HepG2 (cell line): ENCODE data around the gene ASTN2. TPM values are rescaled to one million over a fixed set of nuclear protein-coding genes. Genes with fewer than 3 reads are reported as not detected.

Source experiments
- ATAC-seq: fragments of 200-7000 bp; cut with Tn5 transposase; 3 replicates; pipeline ENCODE4 v1.9.1; 2020; ENCODE audit warnings: mild to moderate bottlenecking, moderate library complexity
- BruUV-seq: library from RNA; stranded (reverse); fragments of 400-500 nt; replicated peaks from 2 replicates; lab custom pipeline; 2021; lab: Mats Ljungman, UMichigan
- CTCF ChIA-PET: fragments of 300-600 bp; formaldehyde crosslinking; extraction: SDS; loops from one replicate; lab custom pipeline; 2021; ENCODE audit warnings: low total read pairs, inconsistent platforms, low intra/inter-chr PET ratio; lab: Yijun Ruan, JAX
- POLR2A ChIA-PET: fragments of 350-600 bp; sonication (Branson Sonifier 250); formaldehyde crosslinking; loops from one replicate; lab custom pipeline; 2020; ENCODE audit warnings: antibody characterized with exemption, inconsistent platforms; lab: Yijun Ruan, JAX
- DNase-seq: peaks from one replicate; pipeline ENCODE4 v3.0.0-alpha.2; 2015; ENCODE audit warnings: low spot score
- FAIRE-seq: peaks from 3 replicates; lab custom pipeline; 2011; peaks lifted over from hg19 to GRCh38; lab: Jason Lieb, UNC
- H2AFZ ChIP-seq: one replicate; pipeline ENCODE4 v1.6.1; 2011; ENCODE audit warnings: low read length, inconsistent platforms
- H3K27ac ChIP-seq: fragments of 300-600 bp; 3 replicates; pipeline ENCODE4 v1.8.0; 2011; ENCODE audit warnings: mixed run types, mild to moderate bottlenecking, mixed read lengths, low read length, inconsistent platforms; ENCODE audit not compliant: insufficient read depth; ENCODE audit errors: extremely low read length
- H3K27me3 ChIP-seq, 2 experiments: fragments of 200-600 bp in 1 of 2; 2 replicates in 1 of 2; 3 replicates in 1 of 2; pipeline versions ENCODE4 v1.6.0 to v1.8.0; 2011; ENCODE audit warnings: low read length in 2 of 2, mild to moderate bottlenecking in 2 of 2, moderate library complexity in 2 of 2, inconsistent platforms in 1 of 2; ENCODE audit not compliant: insufficient read depth in 2 of 2, control insufficient read depth in 1 of 2
- H3K36me3 ChIP-seq, 2 experiments: fragments of 200-600 bp in 1 of 2; replicated peaks in 1 of 2; 2 replicates in 1 of 2; 3 replicates in 1 of 2; pipeline versions ENCODE4 v1.5.1 to v1.8.0; 2011; ENCODE audit warnings: low read length in 2 of 2, inconsistent platforms in 1 of 2; ENCODE audit not compliant: insufficient read depth in 2 of 2, control insufficient read depth in 1 of 2
- H3K4me1 ChIP-seq: 2 replicates; pipeline ENCODE4 v1.5.1; 2012; ENCODE audit warnings: low read length, inconsistent platforms; ENCODE audit not compliant: insufficient read depth
- H3K4me2 ChIP-seq: 2 replicates; pipeline ENCODE4 v1.6.0; 2011; ENCODE audit warnings: low read depth, low read length, inconsistent platforms
- H3K4me3 ChIP-seq, 3 experiments: fragments of 200-600 bp in 1 of 3; sonication (generic), shearing (Covaris generic) in 1 of 3; replicated peaks in 1 of 3; 2 replicates each; pipeline ENCODE4 v1.5.1; 2011 to 2016; ENCODE audit warnings: low read length in 3 of 3, inconsistent platforms in 2 of 3, low read depth in 2 of 3, mild to moderate bottlenecking in 2 of 3, control low read depth in 1 of 3, mixed read lengths in 1 of 3; ENCODE audit not compliant: insufficient read depth in 1 of 3
- H3K79me2 ChIP-seq: one replicate; pipeline ENCODE4 v1.6.1; 2011; ENCODE audit warnings: low read length, inconsistent platforms; ENCODE audit not compliant: insufficient read depth
- H3K9ac ChIP-seq: 2 replicates; pipeline ENCODE4 v1.6.0; 2011; ENCODE audit warnings: mild to moderate bottlenecking, low read depth, low read length, inconsistent platforms; ENCODE audit not compliant: insufficient read depth
- H3K9me3 ChIP-seq: 2 replicates; pipeline ENCODE4 v1.5.1; 2012; ENCODE audit warnings: mild to moderate bottlenecking, low read length
- H4K20me1 ChIP-seq: 2 replicates; pipeline ENCODE4 v1.6.0; 2011; ENCODE audit warnings: inconsistent platforms, mild to moderate bottlenecking, low read length, moderate library complexity; ENCODE audit not compliant: insufficient read depth
- ARNTL ChIP-seq: sonication (generic); formaldehyde crosslinking; IDR thresholded peaks from 2 replicates; pipeline ENCODE4 v1.4.0; 2020; ENCODE audit warnings: mild to moderate bottlenecking, missing genetic modification reagents
- CCDC6 ChIP-seq: sonication (generic); formaldehyde crosslinking; IDR thresholded peaks from 2 replicates; pipeline ENCODE4 v1.8.1; 2022; ENCODE audit warnings: mild to moderate bottlenecking, missing genetic modification reagents, moderate library complexity
- FOXA3 ChIP-seq: IDR thresholded peaks from 2 replicates; pipeline ENCODE4 v1.6.1; 2016; ENCODE audit warnings: missing genetic modification reagents, missing compliant biosample characterization
- GFI1 ChIP-seq: sonication (generic); formaldehyde crosslinking; IDR thresholded peaks from 2 replicates; pipeline ENCODE4 v1.5.0; 2020; ENCODE audit warnings: missing genetic modification reagents, mild to moderate bottlenecking, borderline replicate concordance
- KMT2A ChIP-seq: sonication (generic); formaldehyde crosslinking; IDR thresholded peaks from 2 replicates; pipeline ENCODE4 v1.4.0; 2020; ENCODE audit warnings: missing genetic modification reagents
- NCOA5 ChIP-seq: sonication (generic); formaldehyde crosslinking; IDR thresholded peaks from 2 replicates; pipeline ENCODE4 v1.4.0; 2020; ENCODE audit warnings: missing genetic modification reagents
- SETDB1 ChIP-seq: sonication (generic); formaldehyde crosslinking; IDR thresholded peaks from 2 replicates; pipeline ENCODE4 v1.5.1; 2020; ENCODE audit warnings: missing genetic modification reagents, mild to moderate bottlenecking, borderline replicate concordance
- ZNF326 ChIP-seq: sonication (generic); formaldehyde crosslinking; IDR thresholded peaks from 2 replicates; pipeline ENCODE4 v1.4.0; 2020; ENCODE audit warnings: missing genetic modification reagents, borderline replicate concordance
- ZNF547 ChIP-seq: sonication (generic); formaldehyde crosslinking; IDR thresholded peaks from 2 replicates; pipeline ENCODE4 v1.5.1; 2020; ENCODE audit warnings: mild to moderate bottlenecking, missing genetic modification reagents
- ZNF747 ChIP-seq: sonication (generic); formaldehyde crosslinking; IDR thresholded peaks from 2 replicates; pipeline ENCODE4 v1.8.1; 2023; ENCODE audit warnings: missing genetic modification reagents, mild to moderate bottlenecking, borderline replicate concordance
- ZNF772 ChIP-seq: sonication (generic); formaldehyde crosslinking; IDR thresholded peaks from 2 replicates; pipeline ENCODE4 v1.5.0; 2020; ENCODE audit warnings: mild to moderate bottlenecking, missing genetic modification reagents
- WGBS: methylation state at CpG from one replicate; pipeline ENCODE4 v1.1.6; 2017; ENCODE audit warnings: low lambda C conversion rate; 5-methylcytosine and 5-hydroxymethylcytosine counted together
- in situ Hi-C: cut with HindIII; loops from 2 replicates; pipeline ENCODE4 v1.10.0; 2017; ENCODE audit warnings: low pct_unique_long_range_greater_than_20kb; ENCODE audit not compliant: extremely low pct_ligation_motif_present
- intact Hi-C: fragments of 100-400 bp; cut with micrococcal nuclease; formaldehyde crosslinking; loops from one replicate; pipeline ENCODE4 v1.10.0; 2022; ENCODE audit not compliant: unreplicated experiment
- polyA plus RNA-seq, 8 experiments: library from polyadenylated mRNA; depleted of rRNA in 3 of 8; stranded (reverse) in 7 of 8; unstranded in 1 of 8; fragments of >200 nt; fragmentation: Illumina TruSeq in 4 of 8; extraction: Trizol in 4 of 8; gene quantifications; 2 replicates each; pipeline versions ENCODE4 v1.2.1 to v1.2.3, GENCODE V29; 2011 to 2016; ENCODE audit warnings: low read depth in 4 of 8, missing spikeins in 1 of 8, mixed read lengths in 1 of 8; ENCODE audit not compliant: insufficient read depth in 1 of 8
- total RNA-seq, 5 experiments: library from RNA; depleted of rRNA; stranded (reverse); fragments of >200 nt; fragmentation: Illumina TruSeq; extraction: Trizol; gene quantifications; 2 replicates each; pipeline ENCODE4 v1.2.3, GENCODE V29; 2016; ENCODE audit warnings: low read depth in 1 of 5
- TF ChIP-seq, protein P1 (sequence below): sonication (generic); formaldehyde crosslinking; IDR thresholded peaks from 2 replicates; pipeline ENCODE4 v1.4.0; 2020; ENCODE audit warnings: mild to moderate bottlenecking, missing genetic modification reagents, borderline replicate concordance
- TF ChIP-seq, protein P2 (sequence below): sonication (generic); formaldehyde crosslinking; IDR thresholded peaks from 2 replicates; pipeline ENCODE4 v1.4.0; 2020; ENCODE audit warnings: missing genetic modification reagents; ENCODE audit errors: not compliant biosample characterization
- TF ChIP-seq, protein P3 (sequence below): sonication (generic); formaldehyde crosslinking; IDR thresholded peaks from 2 replicates; pipeline ENCODE4 v1.4.0; 2020; ENCODE audit warnings: mild to moderate bottlenecking, missing genetic modification reagents
- TF ChIP-seq, protein P4 (sequence below): sonication (generic); formaldehyde crosslinking; IDR thresholded peaks from 2 replicates; pipeline ENCODE4 v1.4.0; 2020; ENCODE audit warnings: missing genetic modification reagents

ASTN2 gene
- total and polyA plus RNA-seq, 2 of the 13 experiments (the other 11 are each of a cell fraction or from before 2014, with no cell fraction given), result 5.2 to 13.5 TPM

DNA sequence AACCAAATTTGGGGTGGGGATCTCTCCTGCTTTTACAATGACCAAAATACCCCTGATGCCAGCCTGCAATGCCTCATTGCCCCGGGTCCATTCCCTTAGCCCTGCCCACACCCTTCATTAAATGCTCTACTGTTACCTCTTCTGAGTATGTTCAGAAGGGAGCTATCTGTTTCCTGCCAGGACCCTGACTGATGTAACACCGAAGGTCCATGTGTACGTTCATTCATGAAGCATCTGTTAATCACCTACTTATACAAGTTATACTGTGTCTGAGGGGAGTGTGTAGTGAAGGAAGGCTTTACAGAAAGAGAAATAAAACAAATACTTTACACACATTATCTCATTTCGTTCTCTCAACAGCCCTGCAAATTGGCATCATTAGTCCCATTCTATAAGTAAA lies 51.9 kb downstream of the ASTN2 start:
- TF ChIP-seq CCDC6 (CRISPR knock-in tag), result no peak
- ATAC-seq (no peak), FAIRE-seq (no peak), DNase-seq (no peak)
- no peaks in the 10 kb centered on the region for H3K4me1 ChIP-seq
- no peaks in the 10 kb centered on the region for H3K27me3 ChIP-seq
- CTCF ChIA-PET, result no interaction called here
- H3K36me3 ChIP-seq, result no peaks in the 10 kb centered on the region
- no peaks in the 10 kb centered on the region for H3K79me2 ChIP-seq
- no peak overlapping the region for H3K4me2 ChIP-seq
- H3K9ac ChIP-seq, result no peak overlapping the region
- in situ Hi-C loops, result no loop called here
- no peaks in the 10 kb centered on the region for H3K9me3 ChIP-seq
- no peak overlapping the region for H2AFZ ChIP-seq
- no peak overlapping the region for H3K4me3 ChIP-seq
- intact Hi-C loops, result no loop called here
- BruUV-seq, result no TSS peak
- H3K27ac ChIP-seq, result no peak overlapping the region
- POLR2A ChIA-PET, result no interaction called here
- WGBS, result 3% methylated on average over 4 of the region's 4 CpGs
- H4K20me1 ChIP-seq, result no peaks in the 10 kb centered on the region

DNA sequence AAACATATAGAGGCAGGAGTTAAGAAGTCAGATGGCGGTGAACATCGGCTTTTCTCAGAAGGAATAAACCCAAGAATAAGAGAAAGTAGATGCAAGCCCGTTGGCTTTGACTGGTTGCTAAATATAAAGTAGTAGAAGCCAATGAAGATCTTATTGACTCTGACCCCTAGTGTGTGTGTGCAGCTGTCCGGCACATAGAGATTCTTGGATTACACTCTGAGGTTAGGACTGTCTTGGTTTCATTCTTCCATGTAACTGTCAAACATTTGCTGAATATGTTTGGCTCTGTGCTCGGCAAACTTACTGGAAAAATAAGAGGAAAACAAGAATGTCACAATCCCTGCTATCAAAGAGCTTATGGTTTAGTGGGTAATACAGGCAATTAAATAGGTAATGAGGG lies 54.9 kb downstream of the ASTN2 start:
- ATAC-seq (no peak), FAIRE-seq (no peak), DNase-seq (no peak)
- Histone ChIP-seq H3K4me3 (no peak overlapping the region), H4K20me1 (no peaks in the 10 kb centered on the region), H3K4me2 (no peak overlapping the region), H3K36me3 (no peaks in the 10 kb centered on the region), H3K9me3 (no peaks in the 10 kb centered on the region), H2AFZ (no peak overlapping the region), H3K27ac (no peak overlapping the region), H3K27me3 (no peaks in the 10 kb centered on the region), H3K9ac (no peak overlapping the region), H3K4me1 (no peaks in the 10 kb centered on the region), H3K79me2 (no peaks in the 10 kb centered on the region)
- in situ Hi-C loops (no loop called here), intact Hi-C loops (no loop called here)
- BruUV-seq, result no TSS peak
- CTCF ChIA-PET, result no interaction called here
- 10% methylated on average over 5 of the region's 5 CpGs for WGBS
- POLR2A ChIA-PET, result no interaction called here
- TF ChIP-seq ARNTL (CRISPR knock-in tag) (no peak), KMT2A (CRISPR knock-in tag) (no peak), FOXA3 (CRISPR knock-in tag) (no peak), ZNF747 (no peak), SETDB1 (CRISPR knock-in tag) (no peak), GFI1 (CRISPR knock-in tag) (no peak), ZNF326 (CRISPR knock-in tag) (no peak), ZNF772 (CRISPR knock-in tag) (no peak), ZNF547 (CRISPR knock-in tag) (no peak), NCOA5 (no peak)
- TF ChIP-seq, protein P1, sequence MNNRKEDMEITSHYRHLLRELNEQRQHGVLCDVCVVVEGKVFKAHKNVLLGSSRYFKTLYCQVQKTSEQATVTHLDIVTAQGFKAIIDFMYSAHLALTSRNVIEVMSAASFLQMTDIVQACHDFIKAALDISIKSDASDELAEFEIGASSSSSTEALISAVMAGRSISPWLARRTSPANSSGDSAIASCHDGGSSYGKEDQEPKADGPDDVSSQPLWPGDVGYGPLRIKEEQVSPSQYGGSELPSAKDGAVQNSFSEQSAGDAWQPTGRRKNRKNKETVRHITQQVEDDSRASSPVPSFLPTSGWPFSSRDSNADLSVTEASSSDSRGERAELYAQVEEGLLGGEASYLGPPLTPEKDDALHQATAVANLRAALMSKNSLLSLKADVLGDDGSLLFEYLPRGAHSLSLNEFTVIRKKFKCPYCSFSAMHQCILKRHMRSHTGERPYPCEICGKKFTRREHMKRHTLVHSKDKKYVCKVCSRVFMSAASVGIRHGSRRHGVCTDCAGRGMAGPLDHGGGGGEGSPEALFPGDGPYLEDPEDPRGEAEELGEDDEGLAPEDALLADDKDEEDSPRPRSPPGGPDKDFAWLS, result no peak
- TF ChIP-seq, protein P2, sequence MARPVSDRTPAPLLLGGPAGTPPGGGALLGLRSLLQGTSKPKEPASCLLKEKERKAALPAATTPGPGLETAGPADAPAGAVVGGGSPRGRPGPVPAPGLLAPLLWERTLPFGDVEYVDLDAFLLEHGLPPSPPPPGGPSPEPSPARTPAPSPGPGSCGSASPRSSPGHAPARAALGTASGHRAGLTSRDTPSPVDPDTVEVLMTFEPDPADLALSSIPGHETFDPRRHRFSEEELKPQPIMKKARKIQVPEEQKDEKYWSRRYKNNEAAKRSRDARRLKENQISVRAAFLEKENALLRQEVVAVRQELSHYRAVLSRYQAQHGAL (CRISPR knock-in tag), result no peak
- TF ChIP-seq, protein P3, sequence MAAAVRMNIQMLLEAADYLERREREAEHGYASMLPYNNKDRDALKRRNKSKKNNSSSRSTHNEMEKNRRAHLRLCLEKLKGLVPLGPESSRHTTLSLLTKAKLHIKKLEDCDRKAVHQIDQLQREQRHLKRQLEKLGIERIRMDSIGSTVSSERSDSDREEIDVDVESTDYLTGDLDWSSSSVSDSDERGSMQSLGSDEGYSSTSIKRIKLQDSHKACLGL, result no peak
- TF ChIP-seq, protein P4, sequence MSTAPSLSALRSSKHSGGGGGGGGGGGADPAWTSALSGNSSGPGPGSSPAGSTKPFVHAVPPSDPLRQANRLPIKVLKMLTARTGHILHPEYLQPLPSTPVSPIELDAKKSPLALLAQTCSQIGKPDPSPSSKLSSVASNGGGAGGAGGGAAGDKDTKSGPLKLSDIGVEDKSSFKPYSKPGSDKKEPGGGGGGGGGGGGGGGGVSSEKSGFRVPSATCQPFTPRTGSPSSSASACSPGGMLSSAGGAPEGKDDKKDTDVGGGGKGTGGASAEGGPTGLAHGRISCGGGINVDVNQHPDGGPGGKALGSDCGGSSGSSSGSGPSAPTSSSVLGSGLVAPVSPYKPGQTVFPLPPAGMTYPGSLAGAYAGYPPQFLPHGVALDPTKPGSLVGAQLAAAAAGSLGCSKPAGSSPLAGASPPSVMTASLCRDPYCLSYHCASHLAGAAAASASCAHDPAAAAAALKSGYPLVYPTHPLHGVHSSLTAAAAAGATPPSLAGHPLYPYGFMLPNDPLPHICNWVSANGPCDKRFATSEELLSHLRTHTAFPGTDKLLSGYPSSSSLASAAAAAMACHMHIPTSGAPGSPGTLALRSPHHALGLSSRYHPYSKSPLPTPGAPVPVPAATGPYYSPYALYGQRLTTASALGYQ (CRISPR knock-in tag), result no peak
